C4-2B (cell line): ENCODE results near the gene METTL1.

Experiments used
- H3K27ac ChIP-seq: fragments of 450-650 bp; 2 replicates; pipeline ENCODE4 v1.5.1; 2017
- ZFX ChIP-seq: fragments of 450-650 bp; IDR thresholded peaks from 2 replicates; pipeline ENCODE4 v1.6.1; 2017
- TF ChIP-seq, protein P1 (sequence below): fragments of 450-650 bp; conservative IDR thresholded peaks from 2 replicates; pipeline ENCODE4 v1.5.1; 2017; ENCODE audit warnings: mild to moderate bottlenecking

Gene METTL1

DNA sequence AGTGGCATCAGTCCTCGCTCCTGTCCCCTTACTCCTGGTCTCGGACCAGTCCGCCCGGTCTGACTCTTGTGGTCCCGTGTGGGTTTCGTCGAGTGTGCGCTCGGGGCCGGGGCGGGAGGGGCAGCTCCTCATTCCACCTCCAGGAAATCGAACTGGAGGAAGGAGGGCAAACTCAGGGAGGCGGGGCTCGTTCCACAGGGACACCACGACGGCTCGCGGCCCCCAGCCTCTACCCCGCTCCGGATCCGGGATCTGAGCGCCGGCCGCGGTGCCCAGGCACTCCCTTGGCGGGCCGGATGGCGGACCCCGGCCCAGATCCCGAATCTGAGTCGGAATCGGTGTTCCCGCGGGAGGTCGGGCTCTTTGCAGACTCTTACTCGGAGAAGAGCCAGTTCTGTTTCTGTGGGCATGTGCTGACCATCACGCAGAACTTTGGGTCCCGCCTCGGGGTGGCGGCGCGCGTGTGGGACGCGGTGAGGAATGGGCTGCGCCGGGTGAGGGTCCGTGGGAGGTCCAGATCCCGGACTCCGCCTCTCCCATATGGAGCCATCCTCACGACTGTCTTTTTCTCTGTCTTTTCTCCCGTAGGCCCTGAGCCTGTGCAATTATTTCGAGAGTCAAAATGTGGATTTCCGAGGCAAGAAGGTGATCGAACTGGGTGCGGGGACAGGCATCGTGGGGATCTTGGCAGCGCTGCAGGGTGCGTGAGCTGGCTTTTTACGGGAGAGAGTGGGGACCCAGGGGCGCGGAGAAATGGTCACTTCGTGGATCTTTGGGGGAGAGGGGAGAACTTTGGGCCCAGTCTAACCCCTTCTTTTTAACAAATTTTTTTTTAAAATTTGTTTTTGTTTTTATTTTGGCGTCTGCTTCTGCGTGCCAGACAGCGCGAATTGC, 771 bp upstream of the METTL1 start, which contains the start of gene EEF1AKMT3:
TSS of gene EEF1AKMT3 (plus strand) at position 186 of the 894 bp plus-strand sequence. CDS start at position 297, 111 bp downstream.
- peak within 1 kb of the TSS; percentile 97 for H3K27ac ChIP-seq

DNA sequence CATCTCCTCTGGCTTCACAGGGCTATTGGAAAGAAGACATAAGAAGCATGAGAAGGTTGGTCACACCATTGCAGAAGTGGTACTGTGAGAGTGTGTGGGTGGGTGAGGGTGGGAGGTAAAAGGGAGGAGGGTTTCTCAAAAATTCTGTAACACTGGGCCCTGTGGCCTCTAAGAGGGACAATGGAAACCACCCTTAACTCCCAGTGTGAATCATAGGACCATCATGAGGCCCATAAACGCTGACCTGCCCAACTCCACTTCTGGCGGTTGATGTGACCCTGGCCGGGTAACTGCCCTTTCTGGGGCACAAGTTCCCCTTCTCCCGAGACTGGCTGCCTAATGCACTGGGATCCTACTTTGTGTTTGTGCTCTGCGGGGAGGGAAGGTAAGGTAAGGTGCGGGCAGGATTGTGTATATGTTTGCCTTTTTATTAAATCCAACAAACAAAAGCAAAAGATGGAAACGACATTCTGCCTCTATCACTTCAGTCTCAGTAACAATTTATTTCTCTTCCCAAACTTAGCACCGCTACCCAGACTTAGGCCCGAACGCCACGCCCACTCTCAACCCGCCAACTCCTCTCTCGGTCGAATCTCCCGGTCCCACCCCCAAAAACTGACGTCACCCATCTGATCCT, 551 bp downstream of the METTL1 start:
- peak overlapping the region; percentile 97 for H3K27ac ChIP-seq
- TF ChIP-seq, protein P1, sequence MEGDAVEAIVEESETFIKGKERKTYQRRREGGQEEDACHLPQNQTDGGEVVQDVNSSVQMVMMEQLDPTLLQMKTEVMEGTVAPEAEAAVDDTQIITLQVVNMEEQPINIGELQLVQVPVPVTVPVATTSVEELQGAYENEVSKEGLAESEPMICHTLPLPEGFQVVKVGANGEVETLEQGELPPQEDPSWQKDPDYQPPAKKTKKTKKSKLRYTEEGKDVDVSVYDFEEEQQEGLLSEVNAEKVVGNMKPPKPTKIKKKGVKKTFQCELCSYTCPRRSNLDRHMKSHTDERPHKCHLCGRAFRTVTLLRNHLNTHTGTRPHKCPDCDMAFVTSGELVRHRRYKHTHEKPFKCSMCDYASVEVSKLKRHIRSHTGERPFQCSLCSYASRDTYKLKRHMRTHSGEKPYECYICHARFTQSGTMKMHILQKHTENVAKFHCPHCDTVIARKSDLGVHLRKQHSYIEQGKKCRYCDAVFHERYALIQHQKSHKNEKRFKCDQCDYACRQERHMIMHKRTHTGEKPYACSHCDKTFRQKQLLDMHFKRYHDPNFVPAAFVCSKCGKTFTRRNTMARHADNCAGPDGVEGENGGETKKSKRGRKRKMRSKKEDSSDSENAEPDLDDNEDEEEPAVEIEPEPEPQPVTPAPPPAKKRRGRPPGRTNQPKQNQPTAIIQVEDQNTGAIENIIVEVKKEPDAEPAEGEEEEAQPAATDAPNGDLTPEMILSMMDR, result no peak
- TF ChIP-seq ZFX, result no peak

More for the DNA sequence above, 771 bp upstream of the METTL1 start, which contains the start of gene EEF1AKMT3:
- TF ChIP-seq, protein P1, result no peak
- TF ChIP-seq ZFX, result peak; percentile 60; the same call in 1 of the 2 replicates

DNA sequence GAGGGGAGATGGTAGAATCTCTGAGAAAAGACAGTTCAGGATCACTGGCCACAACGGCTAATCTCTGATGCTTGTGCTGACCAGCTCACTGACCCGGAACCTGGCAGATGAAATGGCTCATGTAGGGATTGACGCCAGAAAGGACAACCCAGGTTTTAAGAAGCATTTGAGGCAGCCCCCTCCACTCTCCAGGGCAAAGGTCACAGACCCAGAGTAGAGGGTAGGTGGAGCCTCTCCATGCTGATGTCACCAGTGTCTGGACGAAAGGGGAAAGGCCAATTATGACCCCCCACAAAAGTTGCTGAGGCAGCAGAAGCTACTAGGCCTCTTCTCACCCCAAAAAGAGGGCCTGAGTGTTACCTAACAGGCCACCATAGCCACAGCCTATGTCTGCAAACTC, 1.2 kb downstream of the METTL1 start:
- H3K27ac ChIP-seq, result peak overlapping the region; percentile 97; the same call in 1 of the 2 replicates
- TF ChIP-seq ZFX, result no peak
- TF ChIP-seq, protein P1, result no peak

GRCh38 chr12:57769594-57769993, 2.3 kb downstream of the METTL1 start:
- H3K27ac ChIP-seq, result no peak overlapping the region
- TF ChIP-seq ZFX, result no peak
- TF ChIP-seq, protein P1, result no peak

GRCh38 chr12:57767876-57768275, 4.0 kb downstream of the METTL1 start:
- TF ChIP-seq ZFX, result no peak
- TF ChIP-seq, protein P1, result no peak
- no peak overlapping the region for H3K27ac ChIP-seq

DNA sequence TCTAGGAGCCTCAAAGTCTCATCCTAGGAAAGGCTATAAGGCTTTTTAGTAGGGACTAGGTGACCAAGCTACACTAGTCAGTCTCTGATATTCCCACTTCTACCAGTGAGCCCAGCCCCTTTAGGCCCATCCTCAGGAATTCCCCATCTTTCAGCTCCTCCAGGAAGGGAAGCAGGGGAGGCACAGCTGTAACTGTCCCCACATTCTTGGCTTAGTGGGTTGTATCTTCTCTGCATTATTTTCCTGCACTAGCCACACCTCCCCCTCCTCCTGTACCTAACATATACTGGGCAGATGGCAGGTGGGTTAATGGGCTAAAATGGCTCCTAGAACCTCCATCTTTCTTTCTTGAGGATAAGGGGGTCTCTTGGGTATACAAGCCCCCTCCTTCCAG, 4.6 kb downstream of the METTL1 start:
- H3K27ac ChIP-seq, result no peak overlapping the region

More for the DNA sequence above, 4.6 kb downstream of the METTL1 start:
- TF ChIP-seq ZFX, result no peak
- TF ChIP-seq, protein P1, result no peak
